Muscle of arm (tissue), 12 donors: ENCODE measurements around the gene ACACB. TPM values are rescaled to one million over a fixed set of nuclear protein-coding genes. Genes with fewer than 3 reads are reported as not detected.

Experiments
- DNase-seq: peaks from one replicate; pipeline ENCODE4 v3.0.0-alpha.2; 2013
- polyA plus RNA-seq, 12 donors: library from polyadenylated mRNA; unstranded; fragments of 120-200 nt; gene quantifications; one replicate each; pipeline ENCODE4 v1.2.1, GENCODE V29; 2013; ENCODE audit not compliant: insufficient read length in 12 of 12

Gene ACACB
- polyA plus RNA-seq, 12 donors = 2.1 to 13.2 (median 8.0) TPM; not detected in 1

DNA sequence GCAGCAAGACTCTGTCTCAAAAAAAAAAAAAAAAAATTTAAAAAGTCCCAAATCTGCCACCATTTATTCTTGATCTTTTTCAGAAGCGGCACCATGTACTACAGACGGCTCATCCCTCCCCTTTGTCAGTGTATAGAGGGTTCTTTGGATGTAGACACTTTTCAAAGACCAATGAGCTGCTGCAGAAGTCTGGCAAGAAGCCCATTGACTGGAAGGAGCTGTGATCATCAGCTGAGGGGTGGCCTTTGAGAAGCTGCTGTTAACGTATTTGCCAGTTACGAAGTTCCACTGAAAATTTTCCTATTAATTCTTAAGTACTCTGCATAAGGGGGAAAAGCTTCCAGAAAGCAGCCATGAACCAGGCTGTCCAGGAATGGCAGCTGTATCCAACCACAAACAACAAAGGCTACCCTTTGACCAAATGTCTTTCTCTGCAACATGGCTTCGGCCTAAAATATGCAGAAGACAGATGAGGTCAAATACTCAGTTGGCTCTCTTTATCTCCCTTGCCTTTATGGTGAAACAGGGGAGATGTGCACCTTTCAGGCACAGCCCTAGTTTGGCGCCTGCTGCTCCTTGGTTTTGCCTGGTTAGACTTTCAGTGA lies 6.5 kb upstream of the ACACB start:
- DNase-seq = no peak

GRCh38 chr12:109110988-109111495 lies 5.3 kb upstream of the ACACB start:
- DNase-seq = peak; percentile 89

DNA sequence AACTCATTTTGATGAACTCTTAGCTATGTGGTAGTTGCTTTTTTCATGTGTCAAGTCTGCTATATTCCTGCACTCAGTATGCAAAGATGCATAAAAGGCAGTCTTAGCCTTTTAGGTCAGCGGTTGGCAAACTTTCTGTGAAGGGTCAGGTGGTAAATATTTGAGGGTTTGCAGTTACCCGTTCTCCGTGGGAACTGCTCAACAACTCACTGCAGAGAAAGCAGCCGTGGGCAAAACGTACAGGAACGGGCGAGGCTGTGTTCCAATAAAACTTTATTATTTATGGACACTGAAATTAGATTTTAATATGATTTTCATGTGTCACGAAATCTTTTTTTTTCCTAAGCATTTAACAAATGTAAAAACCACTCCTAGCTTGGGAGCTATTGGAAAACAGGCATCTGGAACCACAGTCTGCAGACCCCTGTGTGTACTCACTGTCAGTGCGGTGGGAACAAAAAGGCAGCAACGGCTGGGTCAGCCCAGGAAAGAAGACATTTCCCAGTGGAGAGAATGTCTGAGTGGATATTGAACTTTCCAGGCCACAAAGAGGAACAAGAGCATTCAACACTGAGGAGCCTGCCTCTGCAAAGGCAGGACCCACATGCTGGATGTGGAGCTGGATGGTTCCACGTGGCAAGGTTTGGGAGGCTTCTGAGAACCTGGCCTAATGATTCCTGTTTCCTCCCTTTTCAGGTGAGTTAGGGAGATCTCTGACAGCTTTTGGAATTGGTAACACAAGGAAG lies 3.5 kb upstream of the ACACB start:
- DNase-seq = no peak

DNA sequence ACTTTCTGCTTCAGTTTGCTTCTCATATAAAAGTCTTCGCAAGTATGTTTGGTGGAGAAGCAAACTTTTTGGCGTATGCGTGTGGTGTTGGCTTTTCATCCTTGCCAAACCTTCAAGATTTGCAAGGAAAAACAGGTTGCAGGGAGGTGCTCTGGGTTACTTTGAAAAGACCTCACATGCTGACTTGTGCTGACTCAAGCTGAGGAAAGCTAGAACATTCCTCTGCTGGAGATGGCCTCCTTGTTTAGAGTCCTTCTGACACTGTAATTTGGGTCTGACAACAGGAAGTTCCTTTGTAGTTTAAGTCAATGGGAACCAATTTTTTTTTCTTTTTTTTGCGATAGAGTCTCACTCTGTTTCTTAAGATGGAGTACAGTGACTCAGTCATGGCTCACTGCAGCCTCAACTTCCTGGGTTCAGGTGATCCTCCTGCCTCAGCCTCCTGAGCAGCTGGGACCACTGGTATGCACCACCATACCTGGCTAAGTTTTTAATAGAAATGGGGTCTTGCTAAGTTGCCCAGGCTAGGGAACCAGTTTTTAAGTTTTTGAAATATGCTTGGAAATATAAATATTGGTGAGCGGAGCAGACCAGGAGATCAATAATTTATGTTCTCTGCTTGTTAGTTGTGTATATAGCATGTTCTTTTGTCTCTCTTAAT lies 2.6 kb upstream of the ACACB start:
- DNase-seq = no peak

GRCh38 chr12:109114644-109115043 lies 1.7 kb upstream of the ACACB start:
- no peak for DNase-seq

GRCh38 chr12:109115404-109115757 lies 1.0 kb upstream of the ACACB start:
- no peak for DNase-seq

DNA sequence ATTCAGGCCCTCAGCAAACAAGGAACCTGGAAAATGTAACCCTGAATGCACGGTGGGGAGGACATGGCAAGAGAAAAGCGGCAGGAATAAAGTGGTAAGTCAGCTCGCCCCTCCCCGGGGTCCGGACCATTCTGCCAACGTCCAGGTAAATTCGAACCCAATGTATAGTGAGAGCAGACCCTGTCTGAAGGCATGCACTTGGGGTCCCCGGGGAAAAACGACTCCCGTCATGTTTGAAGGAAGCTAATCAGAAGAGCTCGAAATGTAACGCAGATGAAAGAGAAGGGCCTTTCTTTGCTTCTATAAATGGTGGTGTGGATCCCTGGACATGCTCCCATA lies 193 bp downstream of the ACACB start:
- no peak for DNase-seq

- DNase-seq = no peak
Measured at GRCh38 chr12:109120095-109120494, 3.7 kb downstream of the ACACB start.

DNA sequence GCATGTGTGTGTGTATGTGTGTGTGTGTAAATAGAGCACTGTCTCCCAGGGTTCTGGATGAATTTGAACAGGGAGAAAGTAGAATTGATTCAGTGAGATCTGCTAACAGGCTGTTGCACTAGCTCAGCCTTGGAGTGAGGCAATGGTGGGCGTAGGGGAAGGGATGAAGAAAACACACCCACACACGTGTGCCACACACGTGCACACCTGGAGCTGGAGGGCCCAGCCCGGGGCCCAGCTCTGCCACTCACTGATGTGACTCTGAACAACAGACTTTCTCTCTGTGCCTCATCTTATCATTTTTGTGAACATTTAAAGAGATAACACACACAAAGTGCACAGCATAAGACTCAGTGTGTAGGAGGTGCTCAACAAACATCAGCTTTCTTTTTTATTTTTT lies 4.2 kb downstream of the ACACB start:
- DNase-seq = no peak

- no peak for DNase-seq
Measured at GRCh38 chr12:109121346-109121880, 5.0 kb downstream of the ACACB start.

GRCh38 chr12:109124878-109125648 lies 8.7 kb downstream of the ACACB start:
- no peak for DNase-seq

- no peak for DNase-seq
Measured at GRCh38 chr12:109125791-109126190, 9.4 kb downstream of the ACACB start.

DNA sequence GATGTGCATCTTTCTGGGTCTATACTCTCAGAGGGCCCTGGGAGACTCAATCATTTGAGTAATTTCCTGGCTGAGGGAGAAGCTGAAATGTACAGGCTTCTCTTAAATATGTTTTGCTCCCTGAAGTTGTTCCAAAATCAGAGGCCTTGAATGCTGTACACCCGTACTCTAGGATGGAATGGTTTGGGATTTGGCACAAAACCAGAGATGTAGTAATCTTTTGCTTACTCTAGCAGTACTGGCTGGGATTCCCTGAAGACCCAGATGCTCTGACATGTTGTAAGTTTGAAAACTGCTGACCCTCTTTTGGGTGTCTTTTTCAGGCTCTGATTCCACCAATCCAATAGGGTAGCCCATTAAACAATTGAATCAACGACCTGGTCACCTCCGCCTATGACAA lies 10.4 kb downstream of the ACACB start:
- DNase-seq = peak; percentile 48

DNA sequence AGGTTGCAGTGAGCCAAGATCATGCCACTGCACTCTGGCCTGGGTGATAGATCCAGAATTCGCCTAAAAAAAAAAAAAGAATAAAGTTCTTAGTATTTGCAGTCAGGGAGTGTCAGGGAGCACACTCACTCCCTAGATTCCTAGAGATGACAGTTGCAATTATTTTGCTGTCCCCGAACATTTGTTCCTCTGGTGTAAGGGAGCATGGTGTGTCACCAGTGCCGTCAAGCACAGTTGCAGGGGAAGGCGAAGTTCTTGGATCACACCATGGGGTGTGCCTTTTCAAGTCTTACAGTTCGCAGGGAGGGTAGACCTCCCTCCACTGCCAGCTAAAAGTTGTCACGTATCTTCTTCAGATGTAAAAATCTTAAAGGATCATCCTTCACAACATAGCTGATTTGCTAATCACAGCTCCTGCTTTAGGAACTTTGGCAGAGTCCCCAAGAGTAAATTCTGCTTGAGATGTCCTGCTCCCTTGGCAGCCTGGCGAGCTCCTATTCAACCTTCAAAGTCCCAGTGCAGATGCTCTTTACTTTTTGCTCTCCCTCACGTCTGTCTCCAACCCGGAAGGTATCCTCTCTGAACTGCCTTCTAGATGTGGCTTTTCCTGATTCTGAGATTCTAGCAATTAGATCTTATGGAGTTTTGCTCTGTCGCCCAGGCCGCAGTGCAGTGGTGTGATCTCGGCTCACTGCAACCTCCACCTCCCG lies 11.3 kb downstream of the ACACB start:
- DNase-seq = no peak

DNA sequence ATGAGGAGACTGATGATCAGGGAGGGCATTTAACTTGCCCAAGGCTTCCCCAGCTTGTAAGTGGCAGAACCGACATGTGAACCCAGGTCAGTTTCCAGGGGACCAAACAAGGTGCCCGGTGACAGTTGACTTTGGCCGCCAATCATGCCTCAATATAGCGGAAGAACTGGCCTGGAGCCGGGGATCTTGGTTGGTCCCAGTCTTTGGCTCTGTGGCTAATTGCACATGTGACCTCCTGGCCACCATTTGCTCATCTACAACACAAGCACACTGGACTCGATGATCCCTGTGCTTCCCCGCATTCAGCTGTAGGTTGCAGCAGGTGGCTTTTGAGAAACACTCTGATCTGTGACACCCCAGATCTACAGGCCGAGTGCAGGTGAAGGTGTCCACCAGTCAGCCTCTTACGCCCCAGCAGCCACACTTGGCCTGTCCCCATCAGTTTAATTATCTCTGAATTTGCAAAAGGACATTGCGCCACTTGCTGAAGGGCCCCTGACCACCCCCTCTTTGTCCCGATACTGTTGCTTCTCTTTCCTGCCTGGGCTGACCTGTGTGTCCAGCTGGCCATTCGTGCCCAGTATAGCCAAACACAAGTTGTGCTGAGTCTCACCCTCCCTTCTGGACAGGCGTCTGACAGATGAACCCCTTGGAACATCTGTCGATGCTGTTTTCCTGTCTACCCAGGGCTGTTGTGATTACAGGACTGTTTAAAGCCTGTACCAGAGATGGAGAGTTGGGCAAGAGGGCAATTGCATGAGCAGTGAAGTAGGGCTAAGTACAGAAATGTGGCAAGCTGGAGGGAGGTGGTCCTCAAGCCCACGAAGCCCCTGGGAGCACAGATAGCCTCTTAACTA lies 14.1 kb downstream of the ACACB start:
- DNase-seq = no peak

DNA sequence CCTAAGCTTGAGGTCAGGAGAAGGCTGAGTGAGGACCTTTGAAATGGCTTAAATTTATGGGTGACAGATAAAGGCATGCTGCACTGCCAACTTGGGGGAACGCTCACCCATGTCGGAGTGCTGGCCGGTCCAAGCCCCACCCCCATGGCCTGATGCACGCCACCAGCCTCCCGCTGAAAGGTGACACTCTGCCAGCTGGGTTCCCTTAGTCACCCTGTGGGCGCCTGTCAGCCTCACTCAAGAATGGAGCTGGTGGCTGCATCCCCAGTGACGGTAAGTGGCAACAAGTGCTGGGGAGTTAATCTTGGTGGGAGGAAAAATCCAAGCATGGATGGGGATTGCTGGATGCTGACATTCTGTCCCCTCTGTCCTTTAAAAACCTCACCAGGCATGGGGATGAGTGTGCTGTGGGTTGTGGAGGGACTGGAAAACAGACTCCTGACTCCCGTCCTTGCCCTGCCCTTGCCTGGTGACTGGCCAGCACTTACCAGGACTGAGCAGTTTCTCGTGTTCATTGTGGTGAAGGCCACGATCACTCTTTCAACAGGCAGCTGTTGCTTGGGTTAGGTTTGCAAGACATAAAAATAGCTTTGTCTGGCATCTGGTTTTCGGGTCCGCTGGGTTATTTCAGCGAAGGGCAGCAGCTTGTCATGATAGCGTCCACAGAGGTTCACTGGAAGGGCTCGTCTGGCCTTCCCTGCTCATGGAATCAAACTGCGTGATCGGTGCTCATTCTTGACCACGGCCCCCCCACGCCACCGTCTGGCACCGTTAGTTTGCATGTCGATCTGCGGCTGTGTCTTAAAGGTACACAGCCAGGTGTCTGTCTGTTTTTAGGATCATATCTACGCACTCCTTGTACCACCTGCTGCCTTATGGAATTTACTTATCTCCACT lies 15.0 kb downstream of the ACACB start:
- DNase-seq = no peak

GRCh38 chr12:109134186-109134917 lies 18.0 kb downstream of the ACACB start:
- no peak for DNase-seq

GRCh38 chr12:109137055-109137454 lies 20.7 kb downstream of the ACACB start:
- DNase-seq = no peak

- DNase-seq = no peak
Measured at GRCh38 chr12:109139360-109139759, 23.0 kb downstream of the ACACB start.
